Measurements from ENCODE around the gene RPUSD1.

DNA sequence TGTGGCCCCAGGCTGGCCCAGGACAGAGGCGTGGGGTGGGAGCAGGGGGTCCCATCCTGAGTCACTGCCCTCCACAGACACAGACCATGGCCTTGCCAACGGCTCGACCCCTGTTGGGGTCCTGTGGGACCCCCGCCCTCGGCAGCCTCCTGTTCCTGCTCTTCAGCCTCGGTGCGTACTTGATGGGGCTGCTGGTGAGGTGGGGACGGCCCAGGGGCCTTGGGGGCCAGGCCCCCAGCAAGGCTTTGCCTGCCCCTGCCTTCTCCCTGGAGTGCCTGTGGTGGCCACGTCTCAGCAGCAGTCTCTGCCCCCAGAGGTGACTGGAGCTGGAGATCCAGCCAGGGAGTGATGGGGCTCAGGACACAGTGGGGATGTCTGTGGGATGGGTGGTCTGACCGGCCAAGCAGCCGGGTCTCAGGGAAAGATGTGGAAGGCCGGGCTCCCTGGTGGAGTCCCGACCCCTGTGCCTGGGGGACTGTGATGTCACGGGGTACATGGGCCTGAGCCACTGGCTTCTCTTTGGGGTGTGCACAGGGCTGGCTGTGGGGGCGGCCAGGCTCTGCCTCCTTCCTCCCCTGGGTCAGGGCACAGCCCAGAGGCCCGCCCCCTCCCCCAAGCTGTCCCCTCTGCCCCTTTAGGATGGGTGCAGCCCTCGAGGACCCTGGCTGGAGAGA is 25.4 kb downstream of the RPUSD1 start:
- TF ChIP-seq CTCF (IDR thresholded peaks at IDR 0.05; ENCODE audit: insufficient read depth, low read length, poor library complexity, severe bottlenecking) (no peak), EZH2phosphoT487 (conservative IDR thresholded peaks at IDR 0.05; ENCODE audit: low read length) (no peak)
